ENCODE results near the gene GRK2.
A peak's percentile ranks its signal among the peaks of the same experiment; 100 is the strongest.
"Not testable (repeated sequence)": the region's sequence is repeated elsewhere in the genome, so short reads cannot be mapped to it uniquely, and the experiment has no call there.

GRK2 gene

GRCh38 chr11:67266449-67267187, at the start of gene GRK2:
Gene GRK2 (plus strand): TSS chr11:67266473. CDS start chr11:67266700, 227 bp downstream.
- DNase-seq (ENCODE audit: low read depth, low spot score), result no peak

GRCh38 chr11:67227726-67228125, 38.5 kb upstream of the GRK2 start:
- no peak for DNase-seq (ENCODE audit: low read depth, low spot score)

DNA sequence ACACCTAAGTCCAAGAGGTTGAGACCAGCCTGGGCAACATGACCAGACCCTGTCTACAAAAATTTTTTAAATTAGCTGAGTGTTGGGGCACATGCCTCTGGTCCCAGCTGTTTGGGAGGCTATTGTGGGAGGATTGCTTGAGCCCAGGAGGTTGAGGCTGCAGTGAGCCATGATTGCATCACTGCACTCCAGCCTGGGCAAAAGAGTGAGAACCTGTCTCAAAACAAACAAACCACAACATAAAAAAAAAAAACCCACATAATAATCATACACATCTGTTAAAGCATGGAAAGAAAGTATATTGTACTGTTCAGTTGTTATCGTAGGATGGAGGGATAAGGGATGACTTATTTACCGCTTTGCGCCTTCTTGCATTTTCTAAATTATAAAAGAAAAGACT, 35.9 kb upstream of the GRK2 start:
- DNase-seq (ENCODE audit: low read depth, low spot score), result no peak

DNA sequence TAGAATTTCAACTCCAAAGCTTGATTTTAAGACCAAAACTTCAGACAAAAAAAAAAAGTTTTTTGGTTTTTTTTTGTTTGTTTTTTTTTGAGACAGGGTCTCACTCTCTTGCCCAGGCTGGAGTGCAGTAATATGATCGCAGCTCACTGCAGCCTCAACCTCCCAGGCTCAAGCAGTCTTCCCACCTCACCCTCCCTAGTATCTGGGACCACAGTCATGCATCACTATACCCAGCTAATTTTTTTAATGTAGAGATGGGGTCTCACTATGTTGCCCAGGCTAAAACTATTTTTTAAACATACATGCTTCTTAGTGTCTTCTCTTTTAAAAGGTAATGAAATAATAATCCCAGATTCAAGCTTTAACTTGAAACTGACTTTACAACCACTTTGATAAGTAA, 35.4 kb upstream of the GRK2 start:
- DNase-seq (ENCODE audit: low read depth, low spot score), result no peak

GRCh38 chr11:67233584-67234190, 32.6 kb upstream of the GRK2 start:
- no peak for DNase-seq (ENCODE audit: low read depth, low spot score)

- not testable (repeated sequence) for DNase-seq (ENCODE audit: low read depth, low spot score)
Observed at GRCh38 chr11:67234571-67234970, 31.7 kb upstream of the GRK2 start.

DNA sequence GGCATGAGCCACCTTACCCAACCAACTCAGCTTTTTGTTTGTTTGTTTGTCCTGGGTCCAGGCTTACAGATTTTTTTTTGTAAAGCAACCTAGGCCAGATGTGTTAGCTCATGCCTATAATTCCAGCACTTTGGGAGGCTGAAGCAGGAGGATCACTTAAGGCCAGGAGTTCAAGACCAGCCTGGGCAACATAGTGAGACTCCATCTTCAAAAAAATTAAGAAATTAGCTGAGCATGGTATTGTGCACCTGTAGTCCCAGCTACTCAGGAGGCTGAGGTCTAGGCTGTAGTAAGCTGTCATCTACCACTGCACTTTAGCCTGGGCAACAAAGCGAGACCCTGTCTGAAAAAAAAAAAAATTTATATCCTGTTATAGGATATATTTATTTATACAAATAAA, 28.7 kb upstream of the GRK2 start:
- DNase-seq (ENCODE audit: low read depth, low spot score), result no peak

GRCh38 chr11:67238894-67239782, 27.1 kb upstream of the GRK2 start:
- DNase-seq (ENCODE audit: low read depth, low spot score), result no peak

GRCh38 chr11:67239783-67240575, 26.3 kb upstream of the GRK2 start:
- peak; percentile 90 for DNase-seq (ENCODE audit: low read depth, low spot score)

DNA sequence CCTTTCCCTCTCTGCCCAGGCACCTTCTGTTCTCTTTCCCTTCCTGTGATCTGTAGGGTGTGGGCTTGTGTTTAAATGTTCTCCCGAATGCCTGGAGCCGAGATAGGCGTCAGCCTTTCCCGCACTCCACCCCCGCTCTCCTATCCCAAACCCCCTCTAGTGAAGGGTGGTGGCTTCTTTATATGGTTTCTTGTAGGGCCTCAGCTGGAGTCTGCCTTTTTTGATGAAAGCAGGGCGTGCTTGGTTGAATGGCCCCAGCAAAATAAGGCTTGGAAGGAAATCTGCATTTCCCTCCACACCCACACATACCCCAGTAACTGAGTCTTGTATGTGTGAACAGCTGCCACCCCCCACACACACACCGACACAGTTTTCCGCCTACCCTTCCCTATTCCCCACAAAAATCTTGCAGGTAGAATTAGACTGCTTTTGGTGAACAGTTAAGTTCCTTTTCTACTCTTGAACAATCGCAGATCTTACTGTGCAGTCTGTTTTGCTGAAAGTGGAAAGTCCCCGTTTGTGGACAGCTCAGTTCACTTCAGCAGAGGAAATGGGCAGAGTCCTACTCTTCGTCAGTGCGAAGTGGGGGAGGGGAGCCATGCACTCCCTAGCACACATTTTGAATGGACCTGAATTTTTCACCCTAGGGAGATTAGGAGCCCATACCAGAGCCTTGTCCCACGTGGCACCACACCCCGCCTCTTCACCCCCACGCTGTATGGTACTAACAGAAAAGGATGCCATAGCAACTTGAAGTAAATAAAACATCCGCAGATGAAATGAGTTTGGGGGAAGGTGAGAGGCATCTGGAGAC, 25.5 kb upstream of the GRK2 start:
- DNase-seq (ENCODE audit: low read depth, low spot score), result peak; percentile 45

DNA sequence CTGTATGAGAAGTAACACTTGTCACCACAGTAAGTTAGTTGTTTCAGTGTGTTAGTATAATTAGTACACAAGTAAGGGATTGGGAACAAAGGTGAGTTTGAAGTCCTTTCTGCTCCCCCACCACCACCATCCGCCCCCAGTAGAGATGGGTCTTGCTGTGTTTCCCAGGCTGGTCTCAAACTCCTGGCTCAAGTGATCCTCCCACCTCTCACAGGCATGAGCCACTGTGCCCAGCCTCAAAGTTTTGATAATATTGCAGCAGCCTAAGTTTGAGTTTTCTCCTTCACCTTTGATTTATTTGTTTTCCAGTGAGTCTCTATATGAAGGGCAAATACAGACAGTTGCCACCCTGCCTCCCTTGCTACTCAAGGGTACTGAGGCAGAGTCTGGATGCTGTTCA, 23.7 kb upstream of the GRK2 start:
- DNase-seq (ENCODE audit: low read depth, low spot score), result no peak

- DNase-seq (ENCODE audit: low read depth, low spot score), result no peak
Observed at GRCh38 chr11:67243051-67243450, 23.2 kb upstream of the GRK2 start.

GRCh38 chr11:67245046-67245445, 21.2 kb upstream of the GRK2 start:
- DNase-seq (ENCODE audit: low read depth, low spot score), result no peak

DNA sequence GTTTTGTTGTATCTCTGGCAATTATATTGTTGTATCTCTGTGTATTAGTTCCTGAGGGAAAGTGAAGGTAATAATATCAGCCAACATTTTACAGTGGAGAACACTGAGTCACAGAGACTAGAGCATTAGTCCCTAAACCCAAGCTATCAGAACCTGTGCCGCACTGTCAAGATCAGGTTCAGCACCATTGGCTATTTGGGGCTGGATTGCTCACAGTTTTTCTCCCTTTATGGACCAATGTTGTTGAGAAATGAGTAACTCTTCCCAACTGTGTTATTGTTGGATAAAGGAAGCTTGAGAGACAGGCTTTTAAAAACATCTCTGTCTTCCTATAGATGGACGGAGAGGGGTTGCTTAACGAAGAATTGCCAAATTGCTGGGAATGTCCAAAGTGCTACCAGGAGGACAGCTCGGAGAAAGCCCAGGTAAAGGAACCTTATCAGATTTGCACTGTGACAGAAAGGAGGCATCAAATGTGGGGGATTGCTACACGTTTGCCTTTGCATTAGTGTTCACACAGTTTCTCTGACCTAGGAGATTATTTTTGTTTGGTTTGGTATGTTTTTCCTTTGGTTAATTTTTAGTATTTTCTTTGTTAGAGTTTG, 18.2 kb upstream of the GRK2 start:
- DNase-seq (ENCODE audit: low read depth, low spot score), result no peak

- DNase-seq (ENCODE audit: low read depth, low spot score), result no peak
Observed at GRCh38 chr11:67248653-67249052, 17.6 kb upstream of the GRK2 start.

GRCh38 chr11:67250059-67251043, 15.9 kb upstream of the GRK2 start:
- no peak for DNase-seq (ENCODE audit: low read depth, low spot score)

DNA sequence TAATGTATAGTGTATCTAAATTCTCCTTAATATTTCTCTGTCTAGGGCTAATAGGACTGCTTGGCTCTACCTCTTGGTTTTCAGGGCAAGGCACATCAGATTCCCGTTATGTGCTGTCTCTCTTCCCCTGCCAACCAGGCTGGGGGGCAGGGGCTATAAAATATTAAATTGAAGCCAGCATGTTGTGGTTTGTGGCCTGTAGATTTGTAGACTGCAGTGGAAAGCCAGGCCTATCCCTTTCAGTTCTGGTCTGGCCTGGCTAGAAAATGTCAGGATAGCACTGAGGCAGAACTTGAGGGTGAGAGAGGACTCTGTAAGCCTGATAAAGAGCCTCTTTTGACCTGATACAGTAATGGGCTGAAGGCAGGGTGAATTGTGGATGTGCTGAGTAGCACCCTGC, 14.4 kb upstream of the GRK2 start:
- DNase-seq (ENCODE audit: low read depth, low spot score), result no peak

GRCh38 chr11:67252831-67253239, 13.4 kb upstream of the GRK2 start:
- no peak for DNase-seq (ENCODE audit: low read depth, low spot score)

Data from activated naive CD8-positive, alpha-beta T cell treated with anti-CD3 and anti-CD28 coated beads, Interleukin-2, amount 50 U/mL, for 16 hours (primary cell).